AG04450 (cell line): Measurements from ENCODE around the gene PLCG2. TPM values are rescaled to one million over a fixed set of nuclear protein-coding genes. Genes with fewer than 3 reads are reported as not detected.
"Not testable (repeated sequence)": the region's sequence is repeated elsewhere in the genome, so short reads cannot be mapped to it uniquely, and the experiment has no call there.

Experiments used
- CTCF ChIA-PET: fragments of 300-600, 350-600 bp; formaldehyde crosslinking; extraction: SDS; loops from one replicate; lab custom pipeline; 2022; ENCODE audit warnings: antibody characterized with exemption, inconsistent platforms; lab: Charles Lee
- POLR2A ChIA-PET: fragments of 350-600 bp; formaldehyde crosslinking; extraction: SDS; loops from one replicate; lab custom pipeline; 2021; ENCODE audit warnings: antibody characterized with exemption, inconsistent platforms; lab: Yijun Ruan, JAX
- DNase-seq: peaks from one replicate; pipeline ENCODE4 v3.0.0-alpha.2; 2011; ENCODE audit warnings: low read depth, low spot score
- H3K27ac ChIP-seq: one replicate; pipeline ENCODE4 v1.5.1; 2012; ENCODE audit warnings: low read depth, low read length, control low read depth
- H3K27me3 ChIP-seq: one replicate; pipeline ENCODE4 v1.6.0; 2012; ENCODE audit warnings: low read length; ENCODE audit not compliant: control insufficient read depth, insufficient read depth
- H3K4me3 ChIP-seq: 2 replicates; pipeline ENCODE4 v1.5.1; 2011; ENCODE audit warnings: mild to moderate bottlenecking, low read depth, low read length, control low read depth
- H3K9me3 ChIP-seq: 2 replicates; pipeline ENCODE4 v1.5.1; 2012; ENCODE audit warnings: low read length; ENCODE audit not compliant: control insufficient read depth, insufficient read depth
- polyA plus RNA-seq: library from polyadenylated mRNA; depleted of rRNA; stranded (reverse); fragments of >200 nt; gene quantifications from 2 replicates; pipeline ENCODE4 v1.2.3, GENCODE V29; 2011
- TF ChIP-seq, protein P1 (sequence below): IDR thresholded peaks from 2 replicates; pipeline ENCODE4 v1.5.1; 2011; ENCODE audit warnings: low read depth, low read length, control low read depth, inconsistent platforms

PLCG2 gene
- polyA plus RNA-seq, 1 experiment, result 0.16 TPM

DNA sequence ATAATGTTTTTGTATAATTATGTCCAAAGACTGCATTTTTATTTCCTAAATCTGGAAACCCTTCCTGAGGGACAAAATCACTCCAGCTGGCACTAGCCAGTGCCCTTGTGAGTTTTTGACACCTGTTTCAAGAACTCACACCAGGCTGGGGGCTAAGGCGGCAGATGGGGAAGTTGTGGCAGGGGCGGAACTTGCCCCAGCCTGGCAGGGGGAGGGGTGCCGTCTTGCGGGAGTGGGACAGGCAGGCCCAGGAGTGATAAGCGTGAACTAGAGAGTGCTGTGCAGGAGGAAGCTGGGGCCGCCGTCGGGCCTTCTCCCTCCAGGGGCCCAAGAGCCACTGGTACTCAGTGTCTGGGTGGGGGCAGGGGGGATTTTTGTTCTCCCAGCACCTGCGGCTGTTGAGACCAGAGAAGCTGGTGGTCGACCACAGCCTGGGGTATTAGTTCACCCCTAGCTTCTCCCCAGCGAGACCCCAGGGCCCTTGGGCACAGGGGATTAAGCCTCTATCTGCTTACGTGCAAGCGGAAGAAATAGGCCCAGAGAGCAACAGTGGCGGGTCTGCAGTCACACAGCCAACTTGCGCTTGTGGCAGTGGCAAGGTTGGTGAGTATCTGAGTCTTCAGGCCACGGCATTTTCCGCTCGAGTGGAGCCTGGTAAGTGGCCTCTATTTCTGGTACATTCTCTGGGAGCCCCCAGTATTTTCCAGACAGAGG lies 40.2 kb upstream of the PLCG2 start:
- H3K4me3 ChIP-seq, result no peak overlapping the region
- no peak overlapping the region for H3K27ac ChIP-seq
- TF ChIP-seq, protein P1, sequence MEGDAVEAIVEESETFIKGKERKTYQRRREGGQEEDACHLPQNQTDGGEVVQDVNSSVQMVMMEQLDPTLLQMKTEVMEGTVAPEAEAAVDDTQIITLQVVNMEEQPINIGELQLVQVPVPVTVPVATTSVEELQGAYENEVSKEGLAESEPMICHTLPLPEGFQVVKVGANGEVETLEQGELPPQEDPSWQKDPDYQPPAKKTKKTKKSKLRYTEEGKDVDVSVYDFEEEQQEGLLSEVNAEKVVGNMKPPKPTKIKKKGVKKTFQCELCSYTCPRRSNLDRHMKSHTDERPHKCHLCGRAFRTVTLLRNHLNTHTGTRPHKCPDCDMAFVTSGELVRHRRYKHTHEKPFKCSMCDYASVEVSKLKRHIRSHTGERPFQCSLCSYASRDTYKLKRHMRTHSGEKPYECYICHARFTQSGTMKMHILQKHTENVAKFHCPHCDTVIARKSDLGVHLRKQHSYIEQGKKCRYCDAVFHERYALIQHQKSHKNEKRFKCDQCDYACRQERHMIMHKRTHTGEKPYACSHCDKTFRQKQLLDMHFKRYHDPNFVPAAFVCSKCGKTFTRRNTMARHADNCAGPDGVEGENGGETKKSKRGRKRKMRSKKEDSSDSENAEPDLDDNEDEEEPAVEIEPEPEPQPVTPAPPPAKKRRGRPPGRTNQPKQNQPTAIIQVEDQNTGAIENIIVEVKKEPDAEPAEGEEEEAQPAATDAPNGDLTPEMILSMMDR, result no peak
- no peak for DNase-seq
- peaks cover 12% of the 10 kb centered on the region for H3K27me3 ChIP-seq
- ChIA-PET CTCF (interaction anchor here (0.9 to 4.9 kb wide), 3 partner anchors 370 to 534 kb away, joined by 3 to 38 read pairs (median 21); no protein-coding TSS in a partner anchor), POLR2A (no interaction called here)
- no peaks in the 10 kb centered on the region; the same call in 1 of the 2 replicates for H3K9me3 ChIP-seq

DNA sequence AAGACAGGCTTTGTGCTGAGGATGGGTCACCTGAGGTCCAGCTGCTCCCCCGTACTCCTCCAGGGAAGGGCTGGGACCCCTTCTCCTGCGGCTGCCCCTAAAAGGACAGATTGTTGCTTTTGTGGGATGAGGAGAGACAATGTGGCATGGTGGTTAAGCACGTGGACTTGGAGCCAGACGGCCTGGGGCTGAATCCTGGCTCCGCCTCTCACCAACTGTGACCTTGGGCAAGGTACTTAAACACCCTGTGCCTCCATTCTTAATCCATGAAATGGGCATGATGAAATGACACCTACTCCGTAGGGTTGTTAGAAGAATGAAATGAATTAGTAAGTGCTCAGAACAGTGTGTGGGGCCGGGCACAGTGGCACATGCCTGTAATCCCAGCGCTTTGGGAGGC lies 39.6 kb upstream of the PLCG2 start:
- CTCF ChIA-PET, result interaction anchor here (0.9 to 4.9 kb wide), 4 partner anchors 371 to 535 kb away, joined by 3 to 38 read pairs (median 13); no protein-coding TSS in a partner anchor

DNA sequence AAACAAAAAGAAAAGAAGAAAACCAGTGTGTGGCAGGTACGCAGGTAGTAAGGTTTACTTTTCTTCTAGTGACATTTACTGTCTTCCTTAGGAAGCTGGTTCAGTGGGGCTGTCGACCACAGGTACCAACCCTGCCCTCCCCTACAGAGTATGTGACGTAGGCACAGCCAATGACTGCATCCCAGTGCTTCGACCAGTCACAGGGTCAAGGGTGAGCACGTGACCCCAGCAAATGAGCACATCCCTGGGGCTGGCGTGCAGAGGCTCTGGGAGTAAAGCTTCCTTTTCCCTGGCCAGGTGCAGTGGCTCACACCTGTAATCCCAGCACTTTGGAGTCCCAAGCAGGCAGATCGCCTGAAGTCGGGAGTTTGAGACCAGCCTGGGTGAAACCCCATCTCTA lies 38.9 kb upstream of the PLCG2 start:
- TF ChIP-seq, protein P1, result no peak
- Histone ChIP-seq H3K27ac (no peak overlapping the region), H3K27me3 (peaks cover 12% of the 10 kb centered on the region), H3K9me3 (no peaks in the 10 kb centered on the region), H3K4me3 (no peak overlapping the region)
- CTCF ChIA-PET, result interaction anchor here (0.7 to 4.9 kb wide), 3 partner anchors 109 to 535 kb away, joined by 5 to 38 read pairs (median 8); no protein-coding TSS in a partner anchor
- no peak for DNase-seq
- POLR2A ChIA-PET, result no interaction called here

More for the DNA sequence above, 39.6 kb upstream of the PLCG2 start:
- POLR2A ChIA-PET, result no interaction called here
- H3K27me3 ChIP-seq, result peaks cover 12% of the 10 kb centered on the region
- DNase-seq, result no peak
- H3K4me3 ChIP-seq, result no peak overlapping the region
- TF ChIP-seq, protein P1, result no peak
- no peak overlapping the region for H3K27ac ChIP-seq
- H3K9me3 ChIP-seq, result no peaks in the 10 kb centered on the region; the same call in 1 of the 2 replicates

DNA sequence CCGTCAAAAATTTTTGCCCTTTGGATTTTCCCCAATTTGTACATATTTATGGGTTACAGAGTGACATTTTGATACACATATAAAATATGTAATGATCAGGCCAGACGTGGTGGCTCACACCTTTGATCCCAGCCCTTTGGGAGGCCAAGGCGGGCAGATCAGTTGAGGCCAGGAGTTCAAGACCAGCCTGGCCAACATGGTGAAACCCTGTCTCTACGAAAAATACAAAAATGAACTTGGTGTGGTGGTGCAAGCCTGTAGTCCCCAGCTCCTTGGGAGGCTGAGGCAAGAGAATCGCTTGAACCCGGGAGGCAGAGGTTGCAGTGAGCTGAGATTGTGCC lies 37.7 kb upstream of the PLCG2 start:
- H3K27ac ChIP-seq, DNase-seq, H3K4me3 ChIP-seq, H3K9me3 ChIP-seq, POLR2A ChIA-PET: not testable (repeated sequence)
- CTCF ChIA-PET, result interaction anchor here (1.3 to 4.9 kb wide), 4 partner anchors 337 to 737 kb away, joined by 3 to 38 read pairs (median 4); no protein-coding TSS in a partner anchor
- H3K27me3 ChIP-seq, result peaks cover 12% of the 10 kb centered on the region

DNA sequence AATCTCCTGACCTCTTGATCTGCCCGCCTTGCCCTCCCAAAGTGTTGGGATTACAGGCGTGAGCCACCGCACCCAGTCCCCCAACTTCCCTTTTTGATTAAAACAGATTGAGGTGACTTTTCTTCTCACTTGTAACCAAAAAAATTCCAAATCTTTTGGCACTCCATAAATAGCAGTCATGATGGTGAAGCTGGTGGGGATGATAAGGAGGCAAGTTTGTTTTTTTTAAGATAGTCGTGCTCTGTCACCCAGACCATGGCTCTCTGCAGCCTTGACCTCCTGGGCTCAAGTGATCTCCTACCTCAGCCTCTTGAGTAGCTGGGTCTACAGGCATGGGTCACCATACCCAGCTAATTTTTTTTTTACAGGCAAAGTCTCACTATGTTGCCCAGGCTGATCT lies 34.7 kb upstream of the PLCG2 start:
- no peaks in the 10 kb centered on the region for H3K9me3 ChIP-seq
- peaks cover 21% of the 10 kb centered on the region for H3K27me3 ChIP-seq
- DNase-seq, result no peak
- no peak overlapping the region for H3K4me3 ChIP-seq
- TF ChIP-seq, protein P1, result no peak
- ChIA-PET CTCF (interaction anchor here (1.1 kb wide), 1 partner anchor 376 kb away, joined by 4 read pairs; no protein-coding TSS in a partner anchor), POLR2A (no interaction called here)
- H3K27ac ChIP-seq, result no peak overlapping the region
